Right ventricle myocardium superior (tissue), 1 donor: ENCODE results near the gene IL16. TPM values are rescaled to one million over a fixed set of nuclear protein-coding genes. Genes with fewer than 3 reads are reported as not detected.

Experiments
- ATAC-seq: fragments of 200-7000 bp; cut with Tn5 transposase; one replicate; pipeline ENCODE4 v1.9.1; 2020; ENCODE audit warnings: mild to moderate bottlenecking; ENCODE audit not compliant: poor library complexity
- DNase-seq: peaks from one replicate; pipeline ENCODE4 v3.0.0-alpha.2; 2020
- intact Hi-C: fragments of 100-400 bp; cut with DNase I; formaldehyde crosslinking; loops from one replicate; pipeline ENCODE4 v1.11.2; 2022
- total RNA-seq: library from RNA; stranded (reverse); fragmentation: NEBNext Ultra II Directional; extraction: Animal tissue kit (Norgen Biotek cat#: 25700); gene quantifications from one replicate; pipeline ENCODE4 v1.2.1, GENCODE V29; 2021
- donor health status: DM: no; HTN: yes; CAD: no; lungs with severe emphysema.

The IL16 gene
- total RNA-seq, 1 donor from 2014 or later, result 2.7 TPM

DNA sequence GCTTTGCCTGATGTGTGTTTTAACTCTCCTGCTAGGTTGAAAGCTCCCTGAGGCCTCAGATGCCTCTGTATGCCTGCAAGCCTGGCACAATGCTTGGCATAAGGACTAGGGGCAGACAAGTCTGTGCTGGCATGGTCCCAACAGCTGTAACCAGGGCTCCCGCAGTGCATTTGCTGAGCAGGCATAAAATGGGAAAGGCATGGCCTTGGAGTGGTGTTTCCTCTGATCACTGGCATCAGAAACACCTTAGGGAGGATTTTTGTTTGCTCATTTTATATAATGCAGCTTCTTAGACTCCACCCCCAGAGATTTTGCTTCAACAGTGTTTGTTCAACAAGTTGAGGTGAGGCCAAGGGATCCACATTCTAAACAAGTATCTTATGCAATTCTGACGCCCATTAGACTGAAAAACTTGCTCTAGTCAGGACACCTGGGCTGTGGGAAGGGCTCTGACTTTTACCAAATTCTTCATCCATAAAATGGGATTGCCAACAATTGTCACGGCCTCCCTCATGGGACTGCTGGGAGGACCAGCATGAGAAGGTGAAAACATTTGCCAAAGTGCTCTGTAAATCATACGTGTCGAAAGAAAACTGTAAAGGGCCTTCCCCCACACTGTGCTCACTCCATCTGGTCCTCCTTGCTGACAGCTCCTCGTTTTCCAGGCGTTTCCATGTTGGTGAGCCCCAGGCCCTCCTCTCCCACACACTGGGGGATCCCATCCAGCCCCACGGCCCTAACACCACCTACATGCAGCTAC, 84.2 kb downstream of the IL16 start:
- intact Hi-C loops, result no loop called here
- ATAC-seq (no peak), DNase-seq (no peak)

DNA sequence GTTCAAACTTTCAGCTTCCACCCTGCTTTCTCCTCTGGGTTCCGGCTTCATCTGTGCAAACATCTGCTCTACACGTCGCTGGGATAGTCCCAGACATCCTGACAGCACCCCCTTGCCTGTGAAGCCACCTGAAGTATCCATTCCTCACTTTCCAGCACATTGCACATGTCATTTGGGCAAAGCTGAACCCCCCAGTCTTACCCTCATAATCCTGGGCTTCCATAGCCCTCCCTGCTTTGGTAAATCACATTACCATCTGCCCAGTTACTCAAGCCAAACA, 84.7 kb downstream of the IL16 start:
- ATAC-seq (no peak), DNase-seq (no peak)
- intact Hi-C loops, result no loop called here

DNA sequence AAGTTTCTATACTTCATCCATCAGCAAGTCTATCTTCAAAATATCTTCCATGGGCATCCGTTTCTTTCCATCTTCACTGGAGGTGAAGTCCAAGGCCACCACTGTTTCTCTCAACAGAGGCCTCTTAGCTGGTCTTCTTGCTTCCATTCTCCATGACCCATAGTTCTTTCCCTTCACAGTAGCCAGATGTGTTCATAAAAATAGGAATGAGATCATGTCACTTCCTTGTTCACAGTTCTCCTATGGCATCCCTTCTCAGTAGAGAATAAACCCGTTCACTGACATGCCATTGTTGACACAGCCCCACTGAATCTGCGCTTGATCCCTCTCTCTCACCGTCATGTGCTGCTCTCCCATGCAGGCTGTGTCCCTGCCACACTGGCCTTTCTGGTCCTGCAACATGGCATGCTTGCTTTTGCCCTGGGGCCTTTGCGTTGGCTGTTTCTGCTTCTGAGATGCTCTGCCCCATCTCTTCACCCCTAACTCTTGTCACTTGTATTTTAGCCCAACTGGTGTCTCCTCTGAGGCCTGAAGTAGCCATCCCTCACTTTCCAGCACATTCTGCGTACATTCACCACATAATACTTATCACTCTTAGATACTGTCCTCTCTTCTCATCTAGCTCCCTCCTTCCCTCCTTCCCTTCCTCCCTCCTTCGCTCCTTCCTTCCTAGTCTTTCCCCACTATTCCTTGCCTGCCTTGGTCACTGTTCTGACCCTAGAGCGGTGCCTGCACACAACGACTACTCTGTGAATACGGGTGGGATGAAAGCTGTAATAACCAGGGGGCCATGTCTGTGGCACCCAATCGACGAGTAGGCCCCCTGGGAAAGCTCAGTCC, 85.3 kb downstream of the IL16 start:
- DNase-seq, result no peak
- intact Hi-C loops, result no loop called here

GRCh38 chr15:81282606-81282895, 85.9 kb downstream of the IL16 start:
- DNase-seq (no peak), ATAC-seq (no peak)
- intact Hi-C loops, result no loop called here

More for the DNA sequence above, 85.3 kb downstream of the IL16 start:
- peak; percentile 22 for ATAC-seq

DNA sequence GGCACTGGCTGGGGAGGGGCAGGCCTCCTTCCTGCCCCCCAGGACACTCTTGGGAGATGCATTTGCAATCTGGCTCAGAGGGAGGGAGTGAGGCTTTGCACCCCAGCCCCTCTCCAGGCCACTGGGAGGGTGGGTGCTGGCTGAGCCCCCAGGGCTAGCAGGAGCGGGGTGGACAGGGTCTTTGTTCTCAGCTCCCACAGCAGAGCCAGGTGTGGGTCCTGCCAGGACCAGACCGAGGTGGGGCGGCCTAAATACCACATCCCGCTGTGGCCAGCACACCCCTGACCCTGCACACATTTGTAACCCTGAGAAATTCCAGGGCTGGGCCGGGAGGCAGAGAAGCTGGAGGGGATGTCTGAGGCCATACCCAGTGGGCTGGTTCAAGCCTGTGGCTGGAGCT, 86.2 kb downstream of the IL16 start:
- intact Hi-C loops, result no loop called here
- DNase-seq (no peak), ATAC-seq (no peak)

GRCh38 chr15:81284256-81285031, 87.8 kb downstream of the IL16 start:
- no peak for DNase-seq
- intact Hi-C loops, result no loop called here
- peak; percentile 45 for ATAC-seq

DNA sequence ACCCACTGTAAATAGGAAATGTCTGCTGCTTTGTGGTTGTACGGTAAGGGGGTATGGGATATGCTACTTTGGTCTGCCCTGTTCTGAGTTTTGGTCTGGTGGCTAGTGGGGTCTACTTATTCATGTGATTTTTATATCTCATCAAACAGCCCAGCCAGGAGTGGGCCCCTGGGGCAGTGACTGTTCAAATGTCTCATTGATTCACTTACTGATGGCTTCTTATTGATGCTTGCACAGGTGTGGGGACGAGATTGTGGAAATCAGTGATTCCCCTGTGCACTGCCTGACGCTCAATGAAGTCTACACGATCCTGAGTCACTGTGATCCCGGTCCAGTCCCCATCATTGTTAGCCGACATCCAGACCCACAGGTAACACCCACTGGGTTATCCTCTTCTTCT, 88.8 kb downstream of the IL16 start:
- DNase-seq (no peak), ATAC-seq (no peak)
- intact Hi-C loops, result no loop called here

DNA sequence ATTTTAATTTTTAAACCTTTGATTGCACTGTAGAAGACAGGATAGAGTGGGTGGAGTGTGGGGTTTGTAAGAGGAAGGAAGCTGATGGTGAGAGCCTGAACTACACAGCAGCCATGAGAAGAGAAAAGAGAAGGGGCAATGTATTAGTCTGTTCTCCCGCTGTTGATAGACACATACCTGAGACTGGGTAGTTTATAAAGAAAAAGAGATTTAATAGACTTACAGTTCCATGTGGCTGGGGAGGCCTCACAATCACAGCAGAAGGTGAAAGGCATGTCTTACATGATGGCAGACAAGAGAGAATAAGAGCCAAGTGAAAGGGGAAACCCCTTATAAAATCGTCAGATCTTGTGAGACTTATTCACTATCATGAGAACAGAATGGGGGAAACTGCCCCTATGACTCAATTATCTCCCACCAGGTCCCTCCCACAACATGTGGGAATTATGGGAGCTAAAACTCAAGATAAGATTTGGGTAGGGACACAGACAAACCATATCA, 90.0 kb downstream of the IL16 start:
- DNase-seq, result no peak
- intact Hi-C loops, result no loop called here
- ATAC-seq, result no peak

- intact Hi-C loops, result no loop called here
- ATAC-seq, result peak; percentile 39
- DNase-seq, result no peak
Measured at GRCh38 chr15:81288040-81288439, 91.4 kb downstream of the IL16 start.

DNA sequence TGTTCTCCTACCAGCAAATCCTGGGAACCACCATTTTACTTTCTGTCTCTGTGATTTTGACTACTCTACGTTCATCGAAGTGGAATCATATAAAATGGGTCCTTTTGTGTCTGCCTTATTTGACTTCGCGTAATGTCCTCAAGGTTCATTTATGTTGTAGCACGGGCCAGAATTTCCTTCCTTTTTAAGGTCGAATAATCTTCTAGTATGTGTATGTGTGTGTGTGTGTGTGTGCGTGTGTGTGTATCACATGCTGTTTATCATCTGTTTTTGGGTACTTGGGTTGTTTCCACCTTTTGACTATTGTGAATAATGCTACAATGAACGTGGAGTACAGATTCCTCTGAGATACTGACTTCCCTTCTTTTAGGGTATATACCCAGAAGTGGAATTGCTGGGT, 91.9 kb downstream of the IL16 start:
- ATAC-seq (no peak), DNase-seq (no peak)
- intact Hi-C loops, result no loop called here

DNA sequence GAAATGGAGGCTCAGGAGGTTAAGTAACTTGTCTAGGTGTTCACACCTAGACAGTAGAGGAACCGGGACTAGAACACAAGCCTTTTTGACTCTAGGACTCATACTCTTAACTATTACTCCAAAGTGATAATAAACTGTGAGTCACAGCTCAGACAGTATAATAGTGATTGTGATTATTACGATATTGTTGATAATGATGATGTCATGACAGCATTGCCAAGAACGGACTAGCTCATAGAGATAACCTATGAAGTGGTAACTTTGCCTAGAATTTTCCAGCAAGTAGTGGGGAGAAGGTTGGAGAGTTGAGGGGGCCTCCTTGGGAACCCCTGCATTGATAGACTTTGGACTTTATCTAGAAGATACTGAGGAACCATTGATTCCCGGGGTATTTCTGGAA, 93.2 kb downstream of the IL16 start:
- intact Hi-C loops, result no loop called here
- DNase-seq, result no peak
- ATAC-seq, result no peak

DNA sequence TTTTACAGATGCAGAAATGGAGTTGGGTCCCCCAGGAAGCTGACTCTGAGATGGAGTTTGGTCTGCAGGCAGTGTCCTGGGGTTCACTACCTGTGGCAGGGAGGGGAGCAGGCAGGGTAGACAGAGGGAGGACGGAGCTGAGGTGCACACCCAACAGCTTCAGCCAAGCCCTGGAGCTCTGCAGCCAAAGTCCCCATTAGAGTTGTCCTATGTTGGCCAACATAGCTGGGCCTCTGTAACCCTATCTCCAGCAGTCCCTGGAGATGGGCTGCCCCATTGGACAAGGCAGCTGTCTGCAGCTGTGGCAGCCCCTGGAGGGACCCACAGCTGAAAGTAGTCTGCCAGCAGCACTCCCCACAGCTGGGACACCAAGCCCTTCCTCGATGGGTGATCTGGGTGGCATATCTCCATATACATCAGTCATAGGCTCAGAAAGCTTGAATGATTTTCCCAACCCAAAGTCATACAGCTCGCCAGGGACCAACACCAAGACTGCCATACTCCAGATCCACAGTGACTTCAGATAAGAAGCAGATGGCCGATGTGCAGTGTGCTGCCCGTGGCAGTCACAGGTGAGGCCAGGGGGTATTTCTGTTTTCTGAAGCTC, 95.3 kb downstream of the IL16 start:
- ATAC-seq (no peak), DNase-seq (no peak)
- intact Hi-C loops, result no loop called here

DNA sequence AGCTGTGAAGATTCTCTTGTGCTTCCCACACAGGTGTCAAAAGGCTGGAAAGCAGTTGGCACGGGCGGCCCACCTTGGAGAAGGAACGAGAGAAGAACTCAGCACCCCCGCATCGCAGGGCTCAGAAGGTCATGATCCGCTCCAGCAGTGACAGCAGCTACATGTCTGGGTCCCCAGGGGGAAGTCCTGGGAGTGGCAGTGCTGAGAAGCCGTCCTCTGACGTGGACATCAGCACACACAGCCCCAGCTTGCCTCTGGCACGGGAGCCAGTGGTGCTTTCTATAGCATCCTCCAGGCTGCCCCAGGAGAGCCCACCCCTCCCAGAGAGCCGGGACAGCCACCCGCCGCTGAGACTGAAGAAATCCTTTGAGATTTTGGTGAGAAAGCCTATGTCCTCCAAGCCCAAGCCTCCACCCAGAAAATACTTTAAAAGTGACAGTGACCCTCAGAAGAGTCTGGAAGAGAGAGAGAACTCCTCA, 95.9 kb downstream of the IL16 start:
- ATAC-seq (no peak), DNase-seq (no peak)
- intact Hi-C loops, result no loop called here

GRCh38 chr15:81293728-81294515, 97.2 kb downstream of the IL16 start:
- intact Hi-C loops, result no loop called here
- peak; percentile 16 for ATAC-seq

DNA sequence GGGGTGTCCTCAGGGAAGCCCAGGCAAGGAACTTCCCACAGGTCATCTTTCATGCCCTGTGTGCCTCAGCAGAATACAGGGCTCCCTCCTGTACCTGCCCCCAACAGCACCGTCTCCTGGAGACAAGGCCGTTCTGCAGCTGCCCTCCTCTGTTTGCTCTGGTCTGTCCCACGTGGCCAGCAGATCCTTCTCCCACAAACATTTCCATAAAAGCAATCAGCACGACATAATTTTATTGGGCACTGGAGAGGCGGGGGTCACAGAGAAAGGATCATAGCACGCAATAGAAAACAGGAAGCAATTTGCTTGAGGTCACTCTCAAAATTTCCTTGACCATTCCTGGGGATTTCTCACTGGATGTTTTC, 97.8 kb downstream of the IL16 start:
- DNase-seq (no peak), ATAC-seq (no peak)
- intact Hi-C loops, result no loop called here

More at GRCh38 chr15:81293728-81294515, 97.2 kb downstream of the IL16 start:
- no peak for DNase-seq

DNA sequence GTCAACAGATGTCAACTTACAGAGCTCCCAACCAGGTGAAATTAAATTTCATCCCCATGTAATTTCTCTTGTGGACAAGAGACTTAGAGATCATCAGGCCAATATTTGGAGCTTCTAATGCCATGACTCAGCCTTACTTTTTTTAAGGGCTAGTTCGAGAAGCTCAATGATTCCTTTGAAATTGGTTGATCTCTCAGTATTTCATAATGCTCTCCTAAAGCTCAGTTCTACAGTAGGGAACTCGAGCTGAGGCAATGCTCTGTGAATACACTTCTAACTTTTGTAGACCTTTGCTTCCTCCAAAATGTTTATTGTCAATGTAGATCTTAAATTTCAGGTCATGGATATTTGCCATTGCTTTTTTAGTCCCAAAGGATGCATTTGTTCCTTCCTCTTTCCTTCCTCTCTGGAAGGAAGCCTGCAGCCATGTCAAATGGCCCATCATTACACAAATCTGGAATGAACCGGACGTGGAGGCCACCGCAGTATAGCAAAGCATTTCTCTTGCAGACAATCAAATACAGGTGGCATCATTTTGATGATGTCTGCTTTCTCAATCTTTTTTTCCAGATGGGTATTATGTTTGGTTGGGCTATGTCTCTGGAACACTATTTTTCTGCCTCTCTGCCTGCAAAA, 98.9 kb downstream of the IL16 start:
- intact Hi-C loops, result no loop called here
- ATAC-seq (no peak), DNase-seq (no peak)

- ATAC-seq (no peak), DNase-seq (no peak)
- intact Hi-C loops, result no loop called here
Measured at GRCh38 chr15:81296186-81296585, 99.5 kb downstream of the IL16 start.

DNA sequence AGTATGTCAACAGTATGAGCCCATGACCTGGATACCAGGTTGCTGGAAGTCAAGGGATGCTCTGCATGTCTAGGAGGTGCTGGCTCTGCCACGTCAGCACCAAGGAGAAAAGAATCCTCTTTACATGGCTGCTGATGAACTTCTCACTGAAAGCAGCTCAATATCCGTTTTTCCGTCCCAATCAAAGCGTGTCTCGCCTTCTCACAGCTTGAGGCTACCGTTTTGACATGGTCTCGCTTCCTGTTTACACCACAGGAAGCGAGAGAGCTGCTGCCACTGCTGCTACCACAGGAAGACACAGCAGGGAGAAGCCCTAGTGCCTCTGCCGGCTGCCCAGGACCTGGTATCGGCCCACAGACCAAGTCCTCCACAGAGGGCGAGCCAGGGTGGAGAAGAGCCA, 100.0 kb downstream of the IL16 start:
- DNase-seq, result peak; percentile 71

More for the DNA sequence above, 100.0 kb downstream of the IL16 start:
- intact Hi-C loops, result no loop called here
- peak; percentile 74 for ATAC-seq
